ENCODE measurements around the gene RUFY1.
"Not testable (repeated sequence)": the region's sequence is repeated elsewhere in the genome, so short reads cannot be mapped to it uniquely, and the experiment has no call there.

RUFY1 gene

GRCh38 chr5:179542170-179542569 lies 8.2 kb upstream of the RUFY1 start:
- H3K27me3 Mint-ChIP-seq (ENCODE audit: low read depth, poor library complexity), result peaks cover 10% of the 10 kb centered on the region
- no peak overlapping the region for H3K27ac Mint-ChIP-seq
- no peaks in the 10 kb centered on the region for H3K4me1 Mint-ChIP-seq
- H3K4me3 Mint-ChIP-seq, result no peak overlapping the region
- no peaks in the 10 kb centered on the region for H3K9me3 Mint-ChIP-seq
- no peaks in the 10 kb centered on the region for H3K36me3 Mint-ChIP-seq (ENCODE audit: low read depth)
- no peak for TF ChIP-seq CTCF (IDR thresholded peaks at IDR 0.05)
- DNase-seq, result no peak

- H3K27ac Mint-ChIP-seq; H3K9me3 Mint-ChIP-seq; DNase-seq; H3K27me3 Mint-ChIP-seq (ENCODE audit: low read depth, poor library complexity); H3K4me3 Mint-ChIP-seq; H3K36me3 Mint-ChIP-seq (ENCODE audit: low read depth); H3K4me1 Mint-ChIP-seq: not testable (repeated sequence)
Observed at GRCh38 chr5:179543275-179543674, 7.1 kb upstream of the RUFY1 start.

- H3K9me3 Mint-ChIP-seq, result peaks cover 3% of the 10 kb centered on the region
- peaks cover 38% of the 10 kb centered on the region for H3K36me3 Mint-ChIP-seq (ENCODE audit: low read depth)
- no peak overlapping the region for H3K27ac Mint-ChIP-seq
- peak overlapping the region; percentile 92 for H3K4me3 Mint-ChIP-seq
- H3K4me1 Mint-ChIP-seq, result peaks cover 28% of the 10 kb centered on the region
- no peak for TF ChIP-seq CTCF (IDR thresholded peaks at IDR 0.05)
- no peaks in the 10 kb centered on the region for H3K27me3 Mint-ChIP-seq (ENCODE audit: low read depth, poor library complexity)
- DNase-seq, result no peak
Observed at GRCh38 chr5:179553006-179553405, 2.7 kb downstream of the RUFY1 start.

GRCh38 chr5:179553875-179554274 lies 3.5 kb downstream of the RUFY1 start:
- DNase-seq, result no peak
- Mint-ChIP-seq H3K36me3 (ENCODE audit: low read depth) (peaks cover 38% of the 10 kb centered on the region), H3K27me3 (ENCODE audit: low read depth, poor library complexity) (no peaks in the 10 kb centered on the region), H3K9me3 (peaks cover 3% of the 10 kb centered on the region), H3K4me3 (no peak overlapping the region), H3K27ac (peak overlapping the region; percentile 57), H3K4me1 (peaks cover 34% of the 10 kb centered on the region)
- no peak for TF ChIP-seq CTCF (IDR thresholded peaks at IDR 0.05)

GRCh38 chr5:179554981-179555380 lies 4.6 kb downstream of the RUFY1 start:
- no peaks in the 10 kb centered on the region for H3K27me3 Mint-ChIP-seq (ENCODE audit: low read depth, poor library complexity)
- H3K4me1 Mint-ChIP-seq, result peaks cover 31% of the 10 kb centered on the region
- H3K36me3 Mint-ChIP-seq (ENCODE audit: low read depth), result peaks cover 40% of the 10 kb centered on the region
- no peak overlapping the region for H3K27ac Mint-ChIP-seq
- H3K4me3 Mint-ChIP-seq, result no peak overlapping the region
- peaks cover 3% of the 10 kb centered on the region for H3K9me3 Mint-ChIP-seq
- no peak for TF ChIP-seq CTCF (IDR thresholded peaks at IDR 0.05)
- no peak for DNase-seq

- peak overlapping the region; percentile 99 for H3K4me3 Mint-ChIP-seq
- H3K27ac Mint-ChIP-seq; H3K27me3 Mint-ChIP-seq (ENCODE audit: low read depth, poor library complexity); H3K9me3 Mint-ChIP-seq; DNase-seq: not testable (repeated sequence)
- H3K36me3 Mint-ChIP-seq (ENCODE audit: low read depth), result peaks cover 58% of the 10 kb centered on the region
- peaks cover 31% of the 10 kb centered on the region for H3K4me1 Mint-ChIP-seq
Observed at GRCh38 chr5:179558261-179558799, 8.0 kb downstream of the RUFY1 start.

GRCh38 chr5:179558932-179559283 lies 8.6 kb downstream of the RUFY1 start:
- peaks cover 3% of the 10 kb centered on the region for H3K9me3 Mint-ChIP-seq
- H3K27ac Mint-ChIP-seq, result peak overlapping the region; percentile 95
- peaks cover 60% of the 10 kb centered on the region for H3K36me3 Mint-ChIP-seq (ENCODE audit: low read depth)
- H3K4me1 Mint-ChIP-seq, result peaks cover 27% of the 10 kb centered on the region
- peak; percentile 57 for DNase-seq
- H3K27me3 Mint-ChIP-seq (ENCODE audit: low read depth, poor library complexity), result no peaks in the 10 kb centered on the region
- H3K4me3 Mint-ChIP-seq, result peak overlapping the region; percentile 99
- TF ChIP-seq CTCF (IDR thresholded peaks at IDR 0.05), result no peak

Data from nephron progenitor cell (in vitro differentiated cells).